ENCODE results near the gene CITED4. TPM values are rescaled to one million over a fixed set of nuclear protein-coding genes. Genes with fewer than 3 reads are reported as not detected.
A peak's percentile ranks its signal among the peaks of the same experiment; 100 is the strongest.

CITED4 gene
- total RNA-seq, 1 experiment from 2014 or later, result 9.5 TPM

DNA sequence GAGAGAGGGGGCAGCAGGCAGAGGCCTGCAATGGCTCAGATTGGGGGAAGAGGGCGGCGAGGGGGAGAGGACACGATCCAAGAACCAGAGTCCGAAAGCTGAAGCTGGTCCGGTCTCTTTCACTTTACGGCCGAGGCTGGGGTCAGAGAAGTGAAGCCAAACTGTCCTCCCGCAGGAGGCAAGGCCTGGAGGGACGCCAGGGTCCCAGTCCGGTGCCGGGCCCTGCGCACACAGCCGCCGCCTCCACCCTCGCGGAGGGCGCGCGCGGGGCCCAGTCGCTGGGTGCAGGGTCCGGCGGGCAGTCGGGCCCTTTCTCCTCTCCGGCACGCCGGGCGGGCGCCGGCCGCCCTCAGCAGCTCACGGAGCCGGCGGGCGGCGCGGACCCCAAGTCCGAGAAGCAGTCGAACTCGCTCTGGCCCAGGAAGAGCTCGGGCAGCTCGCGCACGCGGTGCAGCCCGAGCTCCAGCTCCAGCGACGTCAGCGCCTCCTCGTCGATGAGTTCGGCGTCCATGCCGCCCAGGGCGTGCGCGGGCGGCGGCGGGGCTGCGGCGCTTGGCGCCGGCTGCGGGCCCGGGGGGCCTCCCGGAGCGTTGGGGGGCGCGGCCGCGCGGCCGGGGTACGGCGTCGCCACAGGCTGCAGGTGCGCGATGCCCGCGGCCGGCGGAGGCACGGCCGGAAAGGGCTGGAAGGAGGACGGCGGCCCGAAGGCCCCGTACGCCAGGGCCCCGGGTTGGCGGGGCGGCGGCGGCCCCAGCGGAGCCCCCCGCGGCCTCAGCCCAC lies 749 bp downstream of the CITED4 start:
- no CpG with 5 or more reads among the region's 98 CpGs for WGBS (ENCODE audit: extremely low coverage, insufficient read length, low lambda C conversion rate)
- no peak overlapping the region for H2BK5ac ChIP-seq (ENCODE audit: insufficient read length, low read length)
- H3K56ac ChIP-seq (ENCODE audit: insufficient read length, low read depth, low read length), result no peak overlapping the region
- no peaks in the 10 kb centered on the region for H3K9me3 ChIP-seq (ENCODE audit: control insufficient read depth, low read depth, low read length)
- no peak overlapping the region for H2BK120ac ChIP-seq (ENCODE audit: low read depth, low read length, poor library complexity, severe bottlenecking)
- no peak overlapping the region for H2BK12ac ChIP-seq (ENCODE audit: insufficient read length, low read depth, low read length)
- Mint-ChIP-seq H3K4me1 (peaks cover 18 to 35% of the 10 kb centered on the region in 2 experiments), H3K9me3 (no peaks in the 10 kb centered on the region), H3K4me3 (peak overlapping the region; percentile 69 to 88), H3K27me3 (ENCODE audit: low read depth) (peaks cover 32% of the 10 kb centered on the region), H3K27ac (no peak overlapping the region), H3K36me3 (ENCODE audit: insufficient read depth in 1 of 3, low read depth in 3 of 3) (peaks cover 0 to 2% (median 0%) of the 10 kb centered on the region in 3 experiments; a peak in 2 of 7 replicates)
- peak overlapping the region; percentile 81 for H3K14ac ChIP-seq (ENCODE audit: insufficient read depth, low read length)
- no peak overlapping the region for H3K23ac ChIP-seq (ENCODE audit: insufficient read length, low read depth, low read length)
- H3K27ac ChIP-seq (ENCODE audit: insufficient read length, low read depth, low read length), result no peak overlapping the region
- TF ChIP-seq, protein P1, sequence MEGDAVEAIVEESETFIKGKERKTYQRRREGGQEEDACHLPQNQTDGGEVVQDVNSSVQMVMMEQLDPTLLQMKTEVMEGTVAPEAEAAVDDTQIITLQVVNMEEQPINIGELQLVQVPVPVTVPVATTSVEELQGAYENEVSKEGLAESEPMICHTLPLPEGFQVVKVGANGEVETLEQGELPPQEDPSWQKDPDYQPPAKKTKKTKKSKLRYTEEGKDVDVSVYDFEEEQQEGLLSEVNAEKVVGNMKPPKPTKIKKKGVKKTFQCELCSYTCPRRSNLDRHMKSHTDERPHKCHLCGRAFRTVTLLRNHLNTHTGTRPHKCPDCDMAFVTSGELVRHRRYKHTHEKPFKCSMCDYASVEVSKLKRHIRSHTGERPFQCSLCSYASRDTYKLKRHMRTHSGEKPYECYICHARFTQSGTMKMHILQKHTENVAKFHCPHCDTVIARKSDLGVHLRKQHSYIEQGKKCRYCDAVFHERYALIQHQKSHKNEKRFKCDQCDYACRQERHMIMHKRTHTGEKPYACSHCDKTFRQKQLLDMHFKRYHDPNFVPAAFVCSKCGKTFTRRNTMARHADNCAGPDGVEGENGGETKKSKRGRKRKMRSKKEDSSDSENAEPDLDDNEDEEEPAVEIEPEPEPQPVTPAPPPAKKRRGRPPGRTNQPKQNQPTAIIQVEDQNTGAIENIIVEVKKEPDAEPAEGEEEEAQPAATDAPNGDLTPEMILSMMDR (conservative IDR thresholded peaks at IDR 0.05), result no peak
- no peaks in the 10 kb centered on the region for H3K79me2 ChIP-seq (ENCODE audit: insufficient read depth, low read length)
- no peak overlapping the region for H3K18ac ChIP-seq (ENCODE audit: insufficient read length, low read depth, low read length)
- H3K4me2 ChIP-seq (ENCODE audit: insufficient read depth, insufficient read length, low read length), result peak overlapping the region; percentile 62
- no peak overlapping the region for H4K91ac ChIP-seq (ENCODE audit: insufficient read length, low read depth, low read length)
- no peak overlapping the region for H2AK5ac ChIP-seq (ENCODE audit: insufficient read length, low read length)
- no peaks in the 10 kb centered on the region for H3K79me1 ChIP-seq (ENCODE audit: insufficient read depth, low read depth, low read length, poor library complexity, severe bottlenecking)
- H3K4me1 ChIP-seq (ENCODE audit: insufficient read depth, low read length), result no peaks in the 10 kb centered on the region
- no peak for DNase-seq
- no peak overlapping the region for H2BK15ac ChIP-seq (ENCODE audit: low read depth, low read length)
- no peak overlapping the region for H3T11ph ChIP-seq (ENCODE audit: low read length)
- H3K23me2 ChIP-seq (ENCODE audit: insufficient read length, low read depth, low read length, poor library complexity, severe bottlenecking), result peaks cover 4% of the 10 kb centered on the region
- no peak overlapping the region for H3K4ac ChIP-seq (ENCODE audit: low read depth, low read length)
- H3K27me3 ChIP-seq (ENCODE audit: insufficient read depth, low read length), result no peaks in the 10 kb centered on the region; the same call in 1 of the 2 replicates
- H4K5ac ChIP-seq (ENCODE audit: insufficient read length, low read depth, low read length), result no peak overlapping the region
- H4K20me1 ChIP-seq (ENCODE audit: control insufficient read depth, insufficient read depth, insufficient read length), result no peaks in the 10 kb centered on the region
- no peak overlapping the region for H4K8ac ChIP-seq (replicated peaks; ENCODE audit: insufficient read length, low read depth, low read length)
- no peak overlapping the region for H2BK20ac ChIP-seq (ENCODE audit: low read depth, low read length, poor library complexity, severe bottlenecking)
- no peak overlapping the region for H3K9ac ChIP-seq (ENCODE audit: extremely low read depth, insufficient read length, low read length)
- H2AFZ ChIP-seq (ENCODE audit: low read length), result no peak overlapping the region

All from H9 (cell line).